HG02588 (cell line): ENCODE results near the gene RNF133.

Experiments used
- ATAC-seq: cut with Tn5 transposase; IDR thresholded peaks from one replicate; pipeline ENCODE4 v1.9.1; 2021; ENCODE audit warnings: mild to moderate bottlenecking, moderate library complexity; ENCODE audit not compliant: unreplicated experiment

Gene RNF133

GRCh38 chr7:122699017-122699416, at the start of gene RNF133:
RNF133 (minus strand) TSS chr7:122699117; CDS start chr7:122698918, 199 bp downstream.
- ATAC-seq, result no peak

- ATAC-seq, result no peak
Measured at GRCh38 chr7:122748195-122748594, 49.3 kb upstream of the RNF133 start.

- no peak for ATAC-seq
Measured at GRCh38 chr7:122746948-122747347, 48.0 kb upstream of the RNF133 start.

GRCh38 chr7:122743211-122743610, 44.3 kb upstream of the RNF133 start:
- ATAC-seq, result no peak

- ATAC-seq, result no peak
Measured at GRCh38 chr7:122738947-122739346, 40.0 kb upstream of the RNF133 start.

DNA sequence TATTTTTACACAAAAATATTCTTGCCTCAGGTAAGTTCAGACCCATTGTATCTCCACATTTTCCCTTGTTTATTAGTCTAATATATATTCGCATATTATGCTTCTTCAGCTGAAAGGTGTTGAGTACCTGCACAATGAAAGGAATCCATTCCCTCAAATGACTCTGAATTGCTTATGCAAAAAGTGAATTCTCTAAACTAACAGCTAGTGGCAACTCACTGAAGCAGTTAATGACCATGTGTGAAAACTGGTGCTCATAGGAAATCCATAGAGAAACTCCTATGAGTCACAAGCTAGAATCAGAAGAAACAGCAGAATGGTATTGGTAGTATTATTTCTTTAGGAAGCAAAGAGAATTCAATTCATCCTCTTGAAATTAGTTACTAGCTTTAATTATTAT, 37.3 kb upstream of the RNF133 start:
- no peak for ATAC-seq

DNA sequence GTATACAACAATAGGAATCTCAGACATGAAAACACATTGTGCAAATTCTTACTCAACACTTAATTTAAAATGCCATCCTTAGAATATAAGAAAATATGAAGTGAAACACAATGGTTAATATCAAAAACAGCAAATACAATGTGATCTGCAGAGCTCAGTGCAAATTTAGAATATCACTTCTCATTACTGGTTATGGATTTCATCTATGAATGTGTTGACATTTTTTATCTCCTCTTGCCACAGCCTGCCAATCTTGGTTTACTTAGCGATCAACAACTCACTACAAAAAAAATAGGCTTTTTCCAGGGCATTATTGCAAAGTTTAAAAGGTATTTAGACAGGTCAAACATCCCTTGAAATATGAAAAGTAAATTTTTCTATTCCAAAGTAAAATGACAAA, 28.8 kb upstream of the RNF133 start:
- ATAC-seq, result no peak

DNA sequence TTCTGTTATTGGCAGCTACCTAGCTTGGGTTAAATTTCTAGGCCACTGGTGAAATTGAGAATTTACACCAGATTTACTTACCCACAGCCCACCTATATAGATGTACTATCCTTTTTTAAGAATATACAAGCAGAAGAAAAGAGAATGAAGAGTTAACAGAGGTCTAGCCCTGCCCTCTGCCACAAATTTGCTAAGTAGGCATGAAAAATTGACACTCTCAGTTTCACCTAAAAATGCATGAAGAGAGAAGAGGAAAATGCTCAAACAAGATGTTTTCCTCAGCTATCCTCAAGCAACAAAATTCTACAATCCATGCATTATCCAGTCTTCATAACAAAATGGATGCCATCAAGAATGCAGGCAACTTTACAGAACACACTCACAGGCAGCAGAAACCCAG, 28.4 kb upstream of the RNF133 start:
- no peak for ATAC-seq

DNA sequence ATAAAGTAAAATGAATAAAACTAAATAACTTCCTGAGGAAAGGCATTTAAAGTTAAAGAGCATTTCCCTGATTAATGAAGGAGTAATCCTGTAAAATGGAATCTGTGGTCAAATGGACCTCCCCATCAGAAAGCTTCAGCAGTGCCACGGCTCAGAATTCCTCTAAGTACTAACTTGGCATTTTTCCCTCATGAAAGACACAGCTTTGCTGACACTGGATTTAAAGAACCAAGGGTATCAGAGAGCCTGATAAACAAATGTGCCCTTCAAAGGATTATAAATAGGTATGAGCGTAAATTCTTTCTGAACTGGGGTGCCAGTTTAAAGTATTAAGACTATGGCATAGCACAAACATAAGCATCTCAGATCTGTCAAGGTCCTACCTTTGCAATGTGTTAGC, 28.0 kb upstream of the RNF133 start:
- no peak for ATAC-seq

GRCh38 chr7:122724366-122724765, 25.4 kb upstream of the RNF133 start:
- ATAC-seq, result no peak

GRCh38 chr7:122719010-122719578, 20.2 kb upstream of the RNF133 start:
- ATAC-seq, result no peak

DNA sequence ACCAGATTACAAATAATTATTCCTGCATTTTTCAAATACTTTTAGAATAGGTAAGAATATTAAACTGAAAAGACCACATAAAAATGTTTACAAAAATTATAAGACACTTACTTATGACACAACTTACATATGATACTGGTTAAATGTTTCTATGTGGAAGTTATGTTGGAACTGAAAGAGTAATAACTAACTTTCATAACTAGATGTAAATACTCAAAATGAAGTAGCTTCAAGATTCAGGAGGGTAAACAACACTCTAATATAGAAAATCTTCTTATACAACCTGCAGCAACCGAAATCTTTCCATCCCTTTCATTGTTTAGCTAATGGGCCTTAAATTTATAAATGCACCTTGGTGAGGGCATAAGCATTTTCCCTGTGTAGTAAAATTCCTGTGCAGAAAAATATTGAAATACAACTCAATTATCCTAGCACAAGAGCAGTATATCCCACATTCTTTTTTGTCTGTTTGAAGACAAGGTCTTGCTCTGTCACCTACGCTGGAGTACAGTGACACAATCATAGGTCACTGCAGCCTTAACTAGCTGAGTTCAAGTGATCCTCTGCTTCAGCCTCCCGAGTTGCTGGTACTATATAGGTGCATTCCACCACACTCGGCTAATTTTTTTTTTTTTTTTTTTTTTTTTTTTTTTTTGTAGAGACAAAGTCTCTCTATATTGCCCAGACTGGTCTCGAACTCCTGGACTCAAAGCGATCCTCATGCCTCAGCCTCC, 18.6 kb upstream of the RNF133 start:
- no peak for ATAC-seq

DNA sequence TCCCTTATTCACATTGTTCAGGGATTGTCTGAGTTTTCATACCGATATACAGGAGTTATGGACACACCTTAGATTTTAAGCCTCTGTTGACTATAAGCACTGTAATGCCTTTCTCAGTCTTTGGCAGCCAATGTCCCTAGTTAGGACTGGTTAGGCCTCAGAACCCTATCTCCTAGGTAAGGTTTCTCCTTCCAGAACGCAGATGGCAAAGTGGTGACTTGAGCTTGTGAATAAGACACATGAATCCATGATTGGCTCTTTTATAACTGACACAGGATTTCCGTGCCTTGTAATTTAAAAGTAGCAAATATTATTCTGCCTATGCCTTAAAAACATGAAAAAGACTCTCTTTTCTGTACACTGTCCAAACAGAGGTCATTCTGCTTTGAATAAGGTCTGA, 16.3 kb upstream of the RNF133 start:
- no peak for ATAC-seq

GRCh38 chr7:122710916-122711315, 12.0 kb upstream of the RNF133 start:
- no peak for ATAC-seq

DNA sequence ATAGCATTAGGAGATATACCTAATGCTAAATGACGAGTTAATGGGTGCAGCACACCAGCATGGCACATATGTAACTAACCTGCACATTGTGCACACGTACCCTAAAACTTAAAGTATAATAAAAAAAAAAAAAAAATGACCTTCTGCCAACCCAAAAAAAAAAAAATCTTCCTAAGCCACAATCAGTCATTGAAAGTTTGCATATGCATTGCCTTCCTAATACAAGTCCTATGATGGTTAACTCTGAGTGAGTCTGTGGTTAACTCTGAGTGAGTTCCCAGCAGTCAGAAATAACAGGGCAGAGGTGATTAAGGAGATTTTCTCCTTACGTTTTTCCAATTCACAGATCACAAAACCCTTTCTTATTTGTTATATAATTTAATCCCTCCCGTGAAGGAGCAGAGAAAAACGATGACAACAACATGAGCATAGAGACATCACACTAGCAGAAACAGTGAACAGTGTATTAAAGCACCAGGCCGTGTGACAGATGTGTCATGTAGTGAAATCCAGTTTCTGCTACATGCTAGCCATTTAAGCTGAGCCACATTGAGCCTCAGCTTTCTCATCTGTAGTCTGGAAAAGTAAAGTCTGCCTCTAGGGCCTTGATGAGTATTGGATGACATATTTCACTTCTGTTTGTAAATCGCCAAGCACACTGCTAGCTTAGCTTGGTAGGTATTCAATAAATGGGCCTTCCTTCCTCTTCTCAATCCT, 11.2 kb upstream of the RNF133 start:
- no peak for ATAC-seq

DNA sequence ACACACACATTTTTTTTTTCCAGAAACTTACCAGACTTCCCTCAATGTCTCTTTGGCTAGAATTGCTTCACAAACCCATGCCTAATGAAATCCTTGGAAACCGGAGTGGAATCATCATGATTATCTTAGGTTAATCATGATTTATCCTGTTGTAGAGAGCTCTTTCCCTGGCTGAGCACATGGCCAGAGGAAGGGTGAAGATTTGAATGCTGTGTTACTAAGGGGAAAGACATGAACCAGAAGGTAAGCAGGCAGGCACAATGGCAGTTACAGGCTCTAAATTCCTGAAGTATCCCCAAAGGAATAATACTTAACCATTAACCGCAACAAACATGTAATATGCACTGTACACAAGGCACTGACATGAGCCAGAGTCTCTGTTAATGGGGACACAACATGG, 7.9 kb upstream of the RNF133 start:
- no peak for ATAC-seq

DNA sequence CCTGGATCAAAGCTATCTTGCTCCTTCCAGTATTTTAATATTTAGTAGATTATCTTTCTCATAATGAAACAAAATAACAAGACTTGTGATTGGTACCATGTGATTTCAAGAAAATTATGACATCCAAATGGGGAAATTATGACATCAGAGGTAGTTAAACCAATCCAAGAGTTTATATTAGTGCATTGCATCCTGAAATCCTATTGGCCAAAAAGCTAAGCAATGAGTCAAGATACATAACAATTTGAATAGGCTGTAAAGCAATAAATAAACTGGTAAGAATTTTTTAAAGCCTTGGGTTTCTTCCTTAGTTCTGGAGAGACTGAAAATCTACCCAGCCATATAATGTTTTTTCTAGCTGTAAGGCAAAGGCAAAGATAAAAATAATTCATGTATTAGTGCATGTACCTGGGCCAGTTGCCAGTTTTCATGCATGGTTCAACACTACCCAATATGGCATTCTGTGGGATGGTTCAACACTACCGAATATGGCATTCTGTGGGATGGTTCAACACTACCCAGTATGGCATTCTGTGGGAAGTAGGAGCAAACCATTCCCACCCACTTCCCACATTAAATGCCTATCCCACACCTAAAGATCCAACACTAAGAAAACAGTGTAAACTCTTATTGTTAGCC, 4.1 kb upstream of the RNF133 start, which contains the start of gene RNF148:
Gene RNF148, minus strand, starts transcription at position 51 of the 639 bp plus-strand sequence. CDS start 172 bp downstream, outside the sequence.
- ATAC-seq, result no peak

DNA sequence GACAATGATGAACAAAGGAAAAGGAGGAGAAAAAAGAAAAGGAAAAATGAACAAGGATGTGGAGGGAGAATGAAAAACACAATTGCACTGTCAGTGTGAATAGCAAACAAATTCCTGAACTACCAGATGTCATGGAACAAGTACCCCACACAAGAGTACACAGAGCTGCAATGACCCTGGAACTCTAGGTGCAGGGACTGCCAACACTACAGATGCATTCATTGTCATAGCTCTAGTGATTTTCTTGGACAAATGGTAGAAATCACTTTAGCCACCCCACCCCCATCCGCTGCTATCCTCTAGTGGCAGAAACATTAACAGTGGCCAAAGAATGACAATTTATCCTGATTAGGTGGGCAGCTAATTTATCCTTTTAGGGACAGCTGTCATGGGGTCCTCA, 3.1 kb downstream of the RNF133 start:
- ATAC-seq, result no peak

DNA sequence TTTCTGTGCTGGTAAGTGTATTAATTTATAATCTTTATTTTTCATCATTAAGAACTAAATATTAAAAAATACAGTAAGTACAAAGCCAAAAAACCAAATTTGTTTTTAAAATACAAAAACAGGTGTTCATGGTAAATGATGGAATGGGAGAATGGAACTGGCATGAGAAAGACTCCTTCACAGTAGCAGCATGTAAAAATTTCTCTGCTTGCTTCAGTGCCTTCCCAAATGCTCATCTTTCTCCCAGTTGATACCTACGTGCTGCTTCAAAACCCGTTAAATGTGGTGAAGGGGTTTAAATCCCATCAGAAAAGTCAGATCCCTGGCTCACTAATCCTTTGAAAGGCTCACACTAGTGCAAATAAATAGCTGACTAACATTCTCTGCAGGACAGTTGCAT, 4.2 kb downstream of the RNF133 start:
- no peak for ATAC-seq

DNA sequence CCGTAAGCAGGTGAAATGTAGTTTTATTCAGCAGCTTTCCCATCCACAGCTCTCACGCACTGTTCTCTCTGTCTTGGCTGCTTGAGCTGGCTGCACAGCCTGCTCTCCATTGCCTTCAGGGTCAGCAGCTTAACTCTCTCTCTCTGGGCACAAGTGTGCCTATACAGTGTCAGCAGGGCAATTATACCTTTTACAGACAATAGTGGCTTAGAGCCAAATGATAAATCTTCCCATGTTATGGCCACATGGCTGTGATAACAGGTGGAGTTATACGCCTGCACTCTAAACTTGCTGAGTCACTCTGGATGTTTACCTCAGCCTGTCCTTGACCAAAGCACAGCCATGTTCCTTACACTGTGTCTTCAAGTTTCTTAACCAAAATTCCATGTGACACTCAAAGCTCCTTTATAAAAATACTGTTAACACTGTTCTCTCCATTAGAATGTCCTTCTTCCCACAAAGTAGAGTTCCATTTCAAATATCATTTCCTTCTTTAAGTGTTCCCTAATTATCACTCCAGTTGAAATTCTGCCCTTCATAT, 6.1 kb downstream of the RNF133 start:
- ATAC-seq, result no peak

DNA sequence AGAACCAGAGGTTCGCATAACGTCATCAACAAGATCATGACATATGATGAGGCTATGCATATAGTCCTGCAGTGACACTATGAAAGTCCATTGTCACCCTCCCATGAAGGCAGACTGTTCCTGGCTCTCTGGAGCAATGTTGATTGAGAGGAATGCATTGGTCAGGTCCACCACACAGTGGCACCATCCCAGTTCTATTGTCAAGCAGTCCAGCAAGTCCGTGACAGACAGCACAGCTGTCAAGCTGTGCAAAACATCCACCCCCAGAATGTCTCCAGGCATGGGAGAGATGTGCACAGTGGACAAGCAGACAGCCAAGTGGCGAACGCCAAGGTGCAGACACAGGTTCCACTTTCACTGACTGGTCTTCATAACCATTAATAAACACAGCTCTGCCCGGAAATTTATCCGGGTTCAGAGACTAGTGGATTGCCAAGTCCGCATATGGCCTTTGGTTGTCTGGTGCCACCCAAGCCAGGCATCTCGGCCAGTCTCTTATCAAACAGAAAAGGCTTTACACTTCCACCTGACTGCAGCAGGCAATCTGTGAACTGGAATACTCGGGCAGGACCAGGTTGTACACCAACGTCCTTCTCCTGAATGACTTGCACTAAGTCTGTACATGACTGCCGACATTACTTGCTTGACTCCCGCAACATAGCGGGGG, 7.2 kb downstream of the RNF133 start:
- no peak for ATAC-seq
